ENCODE measurements around the gene RAE1. TPM values are rescaled to one million over a fixed set of nuclear protein-coding genes. Genes with fewer than 3 reads are reported as not detected.

Gene RAE1
- total and polyA plus RNA-seq, 2 of the 4 experiments (the other 2 are of a cell fraction), result 32.8 to 80.5 TPM

DNA sequence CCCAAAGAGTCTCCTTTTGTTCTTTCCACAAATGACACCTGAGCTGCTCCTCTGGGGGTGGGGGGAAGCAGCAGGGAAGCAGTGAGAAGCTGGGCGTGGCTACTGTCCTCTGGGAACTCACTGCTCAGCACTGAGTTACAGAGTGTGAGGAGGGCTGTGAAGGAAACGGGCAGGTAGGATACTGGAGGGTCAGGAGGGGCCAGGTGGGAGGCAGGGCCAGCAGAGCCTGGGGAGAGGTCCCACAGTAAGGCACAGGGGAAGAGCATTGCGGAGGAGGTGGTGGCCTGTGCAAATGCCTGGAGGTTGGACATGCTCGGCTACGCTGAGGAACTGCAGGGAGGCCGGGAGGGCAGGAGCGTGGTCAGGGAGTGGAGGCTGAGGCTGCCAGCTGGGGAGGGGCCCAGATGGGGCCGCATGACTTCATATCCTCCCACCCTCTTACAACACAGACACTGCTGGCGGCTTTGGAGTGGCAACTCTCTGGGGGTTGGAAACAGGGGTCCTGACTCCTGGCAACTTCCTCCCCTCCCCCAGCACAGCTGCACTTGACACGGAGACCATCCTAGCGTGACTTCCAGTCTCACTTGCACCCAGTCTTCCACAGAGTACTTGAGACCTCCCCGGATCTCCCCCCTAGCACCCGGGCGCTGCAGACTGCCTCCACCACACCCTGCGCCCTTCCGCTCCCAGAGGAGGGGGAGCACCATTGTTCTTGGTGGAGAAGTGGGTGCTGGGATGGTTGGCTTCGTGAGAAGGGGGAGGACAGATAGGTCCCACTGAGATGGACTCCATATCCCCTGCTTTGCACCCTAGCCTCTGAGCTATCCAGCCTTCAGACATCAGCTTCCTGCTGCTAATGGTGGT lies 74.3 kb downstream of the RAE1 start:
- Histone ChIP-seq H3K27ac (ENCODE audit: insufficient read depth, low read length) (no peak overlapping the region), H3K9me3 (ENCODE audit: control insufficient read depth, insufficient read depth, low read length) (no peaks in the 10 kb centered on the region), H3K4me3 (ENCODE audit: insufficient read depth, low read depth, low read length) (no peak overlapping the region), H3K9me1 (ENCODE audit: insufficient read depth, low read length) (no peaks in the 10 kb centered on the region), H3K18ac (ENCODE audit: low read depth, low read length) (no peak overlapping the region), H3K4me2 (ENCODE audit: low read depth, low read length) (no peak overlapping the region), H2BK15ac (ENCODE audit: low read depth, low read length) (no peak overlapping the region), H4K5ac (ENCODE audit: low read depth, low read length) (no peak overlapping the region), H3K9ac (ENCODE audit: low read depth, low read length) (no peak overlapping the region), H3K23ac (ENCODE audit: low read depth, low read length) (no peak overlapping the region), H4K8ac (ENCODE audit: low read depth in 2 of 2, low read length in 2 of 2) (no peak overlapping the region), H3K27me3 (ENCODE audit: control insufficient read depth, insufficient read depth, low read length) (peaks cover 21% of the 10 kb centered on the region; the same call in 1 of the 2 replicates), H2BK120ac (ENCODE audit: low read depth, low read length) (no peak overlapping the region), H3K79me1 (ENCODE audit: low read depth in 1 of 2, low read length in 2 of 2) (no peaks in the 10 kb centered on the region), H3K56ac (ENCODE audit: extremely low read depth, insufficient read depth, low read length) (no peak overlapping the region), H4K91ac (ENCODE audit: insufficient read depth, low read depth, low read length) (no peak overlapping the region), H3K36me3 (ENCODE audit: control insufficient read depth, insufficient read depth, low read length) (no peaks in the 10 kb centered on the region), H2BK20ac (ENCODE audit: low read depth, low read length) (no peak overlapping the region), H3K14ac (replicated peaks; ENCODE audit: low read depth, low read length) (no peak overlapping the region), H2AK5ac (ENCODE audit: low read depth, low read length) (no peak overlapping the region), H4K20me1 (ENCODE audit: insufficient read depth, low read length) (no peaks in the 10 kb centered on the region), H3K4ac (ENCODE audit: low read depth, low read length) (no peak overlapping the region), H2BK5ac (ENCODE audit: low read depth, low read length, poor library complexity, severe bottlenecking) (no peak overlapping the region), H2AK9ac (replicated peaks; ENCODE audit: low read depth, low read length, poor library complexity) (peak overlapping the region; percentile 13), H3K4me1 (ENCODE audit: control insufficient read depth, insufficient read depth, low read length) (no peaks in the 10 kb centered on the region), H2AFZ (replicated peaks; ENCODE audit: low read length, poor library complexity) (peak overlapping the region; percentile 41)
- WGBS, 2 experiments (ENCODE audit: extremely low coverage in 2 of 2, insufficient read length in 1 of 2), result 40% methylated on average over 1 of the region's 17 CpGs; no CpG with 5 or more reads in 1 of the 2 experiments
- ATAC-seq (ENCODE audit: low read depth), result no peak
- TF ChIP-seq, protein P1, sequence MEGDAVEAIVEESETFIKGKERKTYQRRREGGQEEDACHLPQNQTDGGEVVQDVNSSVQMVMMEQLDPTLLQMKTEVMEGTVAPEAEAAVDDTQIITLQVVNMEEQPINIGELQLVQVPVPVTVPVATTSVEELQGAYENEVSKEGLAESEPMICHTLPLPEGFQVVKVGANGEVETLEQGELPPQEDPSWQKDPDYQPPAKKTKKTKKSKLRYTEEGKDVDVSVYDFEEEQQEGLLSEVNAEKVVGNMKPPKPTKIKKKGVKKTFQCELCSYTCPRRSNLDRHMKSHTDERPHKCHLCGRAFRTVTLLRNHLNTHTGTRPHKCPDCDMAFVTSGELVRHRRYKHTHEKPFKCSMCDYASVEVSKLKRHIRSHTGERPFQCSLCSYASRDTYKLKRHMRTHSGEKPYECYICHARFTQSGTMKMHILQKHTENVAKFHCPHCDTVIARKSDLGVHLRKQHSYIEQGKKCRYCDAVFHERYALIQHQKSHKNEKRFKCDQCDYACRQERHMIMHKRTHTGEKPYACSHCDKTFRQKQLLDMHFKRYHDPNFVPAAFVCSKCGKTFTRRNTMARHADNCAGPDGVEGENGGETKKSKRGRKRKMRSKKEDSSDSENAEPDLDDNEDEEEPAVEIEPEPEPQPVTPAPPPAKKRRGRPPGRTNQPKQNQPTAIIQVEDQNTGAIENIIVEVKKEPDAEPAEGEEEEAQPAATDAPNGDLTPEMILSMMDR (conservative IDR thresholded peaks at IDR 0.05; ENCODE audit: low read depth, low read length), result no peak
- TF ChIP-seq MAFK (IDR thresholded peaks at IDR 0.05; ENCODE audit: low read depth, low read length) (no peak), BHLHE40 (IDR thresholded peaks at IDR 0.05; ENCODE audit: low read depth, low read length) (no peak), MXI1 (IDR thresholded peaks at IDR 0.05; ENCODE audit: borderline replicate concordance, low read depth, low read length) (no peak)
- TF ChIP-seq, protein P2, sequence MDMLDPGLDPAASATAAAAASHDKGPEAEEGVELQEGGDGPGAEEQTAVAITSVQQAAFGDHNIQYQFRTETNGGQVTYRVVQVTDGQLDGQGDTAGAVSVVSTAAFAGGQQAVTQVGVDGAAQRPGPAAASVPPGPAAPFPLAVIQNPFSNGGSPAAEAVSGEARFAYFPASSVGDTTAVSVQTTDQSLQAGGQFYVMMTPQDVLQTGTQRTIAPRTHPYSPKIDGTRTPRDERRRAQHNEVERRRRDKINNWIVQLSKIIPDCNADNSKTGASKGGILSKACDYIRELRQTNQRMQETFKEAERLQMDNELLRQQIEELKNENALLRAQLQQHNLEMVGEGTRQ (IDR thresholded peaks at IDR 0.05; ENCODE audit: low read depth, low read length), result no peak
- ChIA-PET POLR2A (ENCODE audit: unreplicated experiment) (no interaction called here), CTCF (no interaction called here)
- dilution Hi-C loops (cut with HindIII; ENCODE audit: low sequenced_read_pairs, unreplicated experiment), result no loop called here
- no TSS peak for BruUV-seq (replicated peaks)
- intact Hi-C loops (cut with micrococcal nuclease), result no loop called here
- in situ Hi-C loops (cut with MboI; ENCODE audit: low sequenced_read_pairs), result no loop called here
- DNase-seq, result peak; percentile 8

All from IMR-90 (cell line).